H1 (cell line): ENCODE measurements around the gene GJC3. TPM values are rescaled to one million over a fixed set of nuclear protein-coding genes. Genes with fewer than 3 reads are reported as not detected.

Experiments
- BRCA1 ChIP-seq: IDR thresholded peaks from 2 replicates; pipeline ENCODE4 v1.6.1; 2012; ENCODE audit warnings: low read depth, low read length, improper control_type of control experiment
- CBX8 ChIP-seq: fragments of 300-800, 300-1000 bp; sonication (generic); IDR thresholded peaks from 2 replicates; pipeline ENCODE4 v1.7.1; 2016; ENCODE audit warnings: low read depth, low read length, borderline replicate concordance
- CHD1 ChIP-seq: IDR thresholded peaks from 2 replicates; pipeline ENCODE4 v1.6.1; 2012; ENCODE audit warnings: low read depth, low read length, improper control_type of control experiment
- MAX ChIP-seq: IDR thresholded peaks from 2 replicates; pipeline ENCODE4 v1.6.1; 2012; ENCODE audit warnings: inconsistent platforms
- NRF1 ChIP-seq: IDR thresholded peaks from 2 replicates; pipeline ENCODE4 v1.6.1; 2011; ENCODE audit warnings: mild to moderate bottlenecking, low read depth, low read length, improper control_type of control experiment
- POLR2A ChIP-seq, 2 experiments: IDR thresholded peaks; 1 replicate in 1 of 2; 2 replicates in 1 of 2; pipeline ENCODE4 v1.6.1; 2011; ENCODE audit warnings: low read depth in 2 of 2, low read length in 2 of 2, mild to moderate bottlenecking in 2 of 2; ENCODE audit errors: control extremely low read depth in 1 of 2
- RFX5 ChIP-seq: IDR thresholded peaks from 2 replicates; pipeline ENCODE4 v1.6.1; 2011; ENCODE audit warnings: low read depth, low read length, improper control_type of control experiment, borderline replicate concordance
- SIN3A ChIP-seq, 2 experiments: IDR thresholded peaks in 1 of 2; conservative IDR thresholded peaks in 1 of 2; 2 replicates each; pipeline ENCODE4 v1.6.1; 2011 to 2012; ENCODE audit warnings: low read length in 2 of 2, improper control_type of control experiment in 1 of 2, low read depth in 1 of 2, mild to moderate bottlenecking in 1 of 2
- TCF12 ChIP-seq: IDR thresholded peaks from 2 replicates; pipeline ENCODE4 v1.6.1; 2011; ENCODE audit warnings: low read depth, mild to moderate bottlenecking, low read length
- YY1 ChIP-seq: IDR thresholded peaks from 2 replicates; pipeline ENCODE4 v1.6.1; 2011; ENCODE audit warnings: low read depth, mild to moderate bottlenecking, low read length
- polyA plus RNA-seq, 7 experiments: library from polyadenylated mRNA; depleted of rRNA in 3 of 7; stranded (reverse) in 5 of 7; unstranded in 2 of 7; fragments of >200 nt in 5 of 7; fragments of 200-250 nt in 2 of 7; gene quantifications; 1 replicate in 5 of 7; 2 replicates in 1 of 7; 4 replicates in 1 of 7; pipeline versions ENCODE4 v1.2.1 to v1.2.3, GENCODE V29; 2011 to 2013; ENCODE audit warnings: missing spikeins in 2 of 7, mixed read lengths in 2 of 7
- total RNA-seq: library from RNA; stranded (reverse); fragmentation: NEBNext Ultra II Directional; extraction: Animal tissue kit (Norgen Biotek cat#: 25700); gene quantifications from 2 replicates; pipeline ENCODE4 v1.2.1, GENCODE V29; 2021

The GJC3 gene
- total and polyA plus RNA-seq, 2 of the 8 experiments (the other 6 are each of a cell fraction or from before 2014, with no cell fraction given) = 2.7 to 3.0 TPM

GRCh38 chr7:99898836-99899235, 30.6 kb downstream of the GJC3 start (continued):
- TF ChIP-seq YY1 = no peak
- TF ChIP-seq MAX = no peak
- TF ChIP-seq TCF12 = no peak
- no peak for TF ChIP-seq CHD1
- TF ChIP-seq BRCA1 = no peak
- no peak for TF ChIP-seq NRF1
- TF ChIP-seq RFX5 = no peak
- no peak for TF ChIP-seq POLR2A (IDR thresholded peaks at IDR 0.05; ENCODE audit: control extremely low read depth in 1 of 2, low read depth in 2 of 2, low read length in 2 of 2)
- no peak for TF ChIP-seq CBX8
- TF ChIP-seq SIN3A (conservative IDR thresholded peaks at IDR 0.05 in 1 of 2, IDR thresholded peaks at IDR 0.05 in 1 of 2; ENCODE audit: low read depth in 1 of 2, low read length in 2 of 2) = no peak
